H1 (cell line): ENCODE results near the gene POP7. TPM values are rescaled to one million over a fixed set of nuclear protein-coding genes. Genes with fewer than 3 reads are reported as not detected.

Experiments
- CTCF ChIA-PET: fragments of 300-600 bp; sonication (Branson Sonifier 250); formaldehyde crosslinking; loops from one replicate; lab custom pipeline; 2021; ENCODE audit not compliant: partially characterized antibody; lab: Charles Lee
- POLR2A ChIA-PET: fragments of 300-600 bp; sonication (Branson Sonifier 250); formaldehyde crosslinking; loops from one replicate; lab custom pipeline; 2021; ENCODE audit warnings: inconsistent platforms; ENCODE audit not compliant: partially characterized antibody; lab: Charles Lee
- DNase-seq, 2 experiments: peaks; one replicate each; pipeline versions ENCODE4 v3.0.0 to v3.0.0-alpha.2; 2010 to 2022; ENCODE audit warnings: low spot score in 2 of 2, low read depth in 1 of 2, mixed read lengths in 1 of 2
- FAIRE-seq: peaks from 2 replicates; lab custom pipeline; 2011; peaks lifted over from hg19 to GRCh38; lab: Jason Lieb, UNC
- H2AFZ ChIP-seq: 2 replicates; pipeline ENCODE4 v1.8.1; 2012; ENCODE audit warnings: low read length, inconsistent platforms
- H2AK5ac ChIP-seq: 2 replicates; pipeline ENCODE4 v1.6.1; 2013; ENCODE audit warnings: low read depth, low read length
- H2BK120ac ChIP-seq: replicated peaks from 2 replicates; pipeline ENCODE3; 2013; ENCODE audit warnings: low read depth, low read length, inconsistent platforms
- H2BK12ac ChIP-seq: 2 replicates; pipeline ENCODE4 v1.6.1; 2013; ENCODE audit warnings: low read depth, low read length
- H2BK15ac ChIP-seq: 2 replicates; pipeline ENCODE4 v1.6.1; 2013; ENCODE audit warnings: low read length
- H2BK20ac ChIP-seq: 2 replicates; pipeline ENCODE4 v1.6.1; 2013; ENCODE audit warnings: low read length
- H2BK5ac ChIP-seq: 2 replicates; pipeline ENCODE4 v1.6.1; 2013; ENCODE audit warnings: low read depth, low read length
- H3K14ac ChIP-seq: 2 replicates; pipeline ENCODE4 v1.6.1; 2013; ENCODE audit warnings: inconsistent platforms; ENCODE audit not compliant: insufficient read length
- H3K18ac ChIP-seq: 2 replicates; pipeline ENCODE4 v1.6.1; 2013; ENCODE audit warnings: low read length; ENCODE audit errors: extremely low read depth
- H3K23ac ChIP-seq: 2 replicates; pipeline ENCODE4 v1.6.1; 2013; ENCODE audit warnings: inconsistent platforms; ENCODE audit not compliant: insufficient read length
- H3K23me2 ChIP-seq: 2 replicates; pipeline ENCODE4 v1.6.1; 2013; ENCODE audit warnings: low read depth, low read length
- H3K27ac ChIP-seq: 2 replicates; pipeline ENCODE4 v1.6.1; 2011; ENCODE audit warnings: low read depth, low read length, inconsistent platforms
- H3K27me3 ChIP-seq, 4 experiments: replicated peaks in 1 of 4; 1 replicate in 1 of 4; 2 replicates in 3 of 4; pipeline versions ENCODE4 v1.6.1 to v1.8.1; 2011 to 2013; ENCODE audit warnings: low read length in 3 of 4, mild to moderate bottlenecking in 3 of 4, inconsistent platforms in 2 of 4, mixed read lengths in 2 of 4, moderate library complexity in 1 of 4; ENCODE audit not compliant: control insufficient read depth in 3 of 4, insufficient read depth in 3 of 4; ENCODE audit errors: extremely low read depth in 1 of 4
- H3K36me3 ChIP-seq, 4 experiments: 2 replicates each; pipeline versions ENCODE4 v1.6.1 to v1.8.1; 2011 to 2013; ENCODE audit warnings: mild to moderate bottlenecking in 4 of 4, low read length in 3 of 4, moderate library complexity in 2 of 4, control low read depth in 1 of 4, inconsistent platforms in 1 of 4; ENCODE audit not compliant: insufficient read depth in 4 of 4, control insufficient read depth in 2 of 4
- H3K4ac ChIP-seq: replicated peaks from 2 replicates; pipeline ENCODE3; 2013; ENCODE audit warnings: low read length, low read depth, mixed read lengths, inconsistent platforms; ENCODE audit not compliant: insufficient read length
- H3K4me1 ChIP-seq, 4 experiments: replicated peaks in 1 of 4; 1 replicate in 1 of 4; 2 replicates in 3 of 4; pipeline versions ENCODE4 v1.6.1 to v1.8.1; 2011 to 2013; ENCODE audit warnings: low read length in 3 of 4, inconsistent platforms in 2 of 4, mixed read lengths in 1 of 4; ENCODE audit not compliant: insufficient read depth in 4 of 4, control insufficient read depth in 3 of 4
- H3K4me2 ChIP-seq, 2 experiments: 2 replicates each; pipeline versions ENCODE4 v1.6.1 to v1.8.1; 2011 to 2013; ENCODE audit warnings: low read depth in 2 of 2, low read length in 2 of 2, control low read depth in 1 of 2, inconsistent platforms in 1 of 2, mild to moderate bottlenecking in 1 of 2; ENCODE audit not compliant: insufficient read depth in 1 of 2
- H3K4me3 ChIP-seq, 4 experiments: fragments of 200-600, 300-600 bp in 1 of 4; sonication (generic), shearing (Covaris generic), sonication (Bioruptor Twin) in 1 of 4; 2 replicates each; pipeline versions ENCODE4 v1.5.1 to v1.8.1; 2011 to 2016; ENCODE audit warnings: low read length in 4 of 4, low read depth in 3 of 4, control low read depth in 2 of 4, inconsistent platforms in 2 of 4, mild to moderate bottlenecking in 2 of 4, mixed read lengths in 1 of 4, moderate library complexity in 1 of 4; ENCODE audit not compliant: insufficient read depth in 2 of 4; ENCODE audit errors: extremely low read depth in 1 of 4
- H3K56ac ChIP-seq: replicated peaks from 2 replicates; pipeline ENCODE3; 2013; ENCODE audit warnings: low read depth, mild to moderate bottlenecking, mixed read lengths, low read length, inconsistent platforms; ENCODE audit not compliant: insufficient read length
- H3K79me1 ChIP-seq: 2 replicates; pipeline ENCODE4 v1.6.1; 2013; ENCODE audit warnings: low read depth, low read length, control low read depth
- H3K79me2 ChIP-seq, 2 experiments: 2 replicates each; pipeline versions ENCODE4 v1.6.1 to v1.8.1; 2012 to 2013; ENCODE audit warnings: low read length in 2 of 2, mild to moderate bottlenecking in 2 of 2, inconsistent platforms in 1 of 2; ENCODE audit not compliant: insufficient read depth in 2 of 2, control insufficient read depth in 1 of 2
- H3K9ac ChIP-seq, 4 experiments: replicated peaks in 1 of 4; 1 replicate in 1 of 4; 2 replicates in 3 of 4; pipeline versions ENCODE4 v1.6.1 to v1.8.1; 2011 to 2013; ENCODE audit warnings: low read depth in 3 of 4, low read length in 3 of 4, control low read depth in 2 of 4, mild to moderate bottlenecking in 2 of 4, moderate library complexity in 2 of 4, inconsistent platforms in 1 of 4; ENCODE audit errors: extremely low read depth in 1 of 4
- H3K9me3 ChIP-seq, 2 experiments: 2 replicates each; pipeline versions ENCODE4 v1.6.1 to v1.8.1; 2012 to 2013; ENCODE audit warnings: mild to moderate bottlenecking in 2 of 2, moderate library complexity in 2 of 2, control low read depth in 1 of 2, inconsistent platforms in 1 of 2, low read depth in 1 of 2, low read length in 1 of 2, mixed read lengths in 1 of 2; ENCODE audit not compliant: insufficient read depth in 2 of 2
- H4K20me1 ChIP-seq, 2 experiments: replicated peaks in 1 of 2; 2 replicates each; pipeline versions ENCODE3 to v1.8.1; 2011 to 2013; ENCODE audit warnings: inconsistent platforms in 2 of 2, low read length in 2 of 2, mild to moderate bottlenecking in 1 of 2; ENCODE audit not compliant: insufficient read depth in 2 of 2, control insufficient read depth in 1 of 2
- H4K5ac ChIP-seq: 2 replicates; pipeline ENCODE4 v1.6.1; 2013; ENCODE audit warnings: low read length, low read depth, mixed read lengths, inconsistent platforms; ENCODE audit not compliant: insufficient read length
- H4K8ac ChIP-seq: 2 replicates; pipeline ENCODE4 v1.8.0; 2013; ENCODE audit warnings: mild to moderate bottlenecking, moderate library complexity, low read length, inconsistent platforms; ENCODE audit not compliant: insufficient read depth; ENCODE audit errors: extremely low read depth
- H4K91ac ChIP-seq: replicated peaks from 2 replicates; pipeline ENCODE3; 2013; ENCODE audit warnings: low read length, mixed read lengths, inconsistent platforms; ENCODE audit not compliant: insufficient read length
- SAP30 ChIP-seq: fragments of 300-600 bp; sonication (generic); IDR thresholded peaks from 2 replicates; pipeline ENCODE4 v1.7.1; 2012; ENCODE audit warnings: low read length, moderate library complexity, mild to moderate bottlenecking, inconsistent platforms; ENCODE audit not compliant: insufficient read depth, insufficient replicate concordance
- SP1 ChIP-seq: IDR thresholded peaks from 2 replicates; pipeline ENCODE4 v1.6.1; 2011; ENCODE audit warnings: low read depth, low read length
- WGBS, 2 experiments: shearing (Covaris generic) in 1 of 2; methylation state at CpG; one replicate each; pipeline versions ENCODE4 v1.1.6 to v1.1.7; 2013 to 2015; ENCODE audit warnings: low lambda C conversion rate in 2 of 2, mixed read lengths in 2 of 2, inconsistent platforms in 1 of 2, low coverage in 1 of 2, missing lambda C conversion rate in 1 of 2; ENCODE audit not compliant: insufficient replicate concordance in 2 of 2, insufficient coverage in 1 of 2, insufficient read length in 1 of 2; ENCODE audit errors: extremely low coverage in 1 of 2, missing lambda C conversion rate in 1 of 2; 5-methylcytosine and 5-hydroxymethylcytosine counted together
- polyA plus RNA-seq, 7 experiments: library from polyadenylated mRNA; depleted of rRNA in 3 of 7; stranded (reverse) in 5 of 7; unstranded in 2 of 7; fragments of >200 nt in 5 of 7; fragments of 200-250 nt in 2 of 7; gene quantifications; 1 replicate in 5 of 7; 2 replicates in 1 of 7; 4 replicates in 1 of 7; pipeline versions ENCODE4 v1.2.1 to v1.2.3, GENCODE V29; 2011 to 2013; ENCODE audit warnings: missing spikeins in 2 of 7, mixed read lengths in 2 of 7
- total RNA-seq: library from RNA; stranded (reverse); fragmentation: NEBNext Ultra II Directional; extraction: Animal tissue kit (Norgen Biotek cat#: 25700); gene quantifications from 2 replicates; pipeline ENCODE4 v1.2.1, GENCODE V29; 2021

POP7 gene
- total and polyA plus RNA-seq, 2 of the 8 experiments (the other 6 are each of a cell fraction or from before 2014, with no cell fraction given), result 92.5 to 135 TPM

- Histone ChIP-seq H3K27ac (no peak overlapping the region), H4K8ac (no peak overlapping the region; the same call in 1 of the 2 replicates), H2BK120ac (no peak overlapping the region), H3K56ac (no peak overlapping the region), H2AK5ac (no peak overlapping the region), H2BK12ac (no peak overlapping the region), H3K9me3 (no peaks in the 10 kb centered on the region), H2BK5ac (no peak overlapping the region), H2BK15ac (no peak overlapping the region), H3K4ac (no peak overlapping the region), H3K4me3 (no peak overlapping the region), H4K5ac (no peak overlapping the region), H3K23ac (no peak overlapping the region), H3K18ac (no peak overlapping the region), H4K20me1 (peaks cover 14 to 50% of the 10 kb centered on the region in 2 experiments), H2BK20ac (no peak overlapping the region), H3K36me3 (peaks cover 45 to 97% (median 73%) of the 10 kb centered on the region in 4 experiments), H3K27me3 (no peaks in the 10 kb centered on the region), H3K4me2 (no peak overlapping the region), H4K91ac (no peak overlapping the region)
- FAIRE-seq, result no peak
- CTCF ChIA-PET, result interaction anchor here (0.9 to 20.7 kb wide), 10 partner anchors 8 to 187 kb away, joined by 3 to 254 read pairs (median 3); partner anchors contain the start of genes GIGYF1 and POP7
- POLR2A ChIA-PET, result interaction anchor here (0.7 to 14.3 kb wide), 11 partner anchors 6 to 119 kb away, joined by 3 to 257 read pairs (median 4); partner anchors contain the start of genes GNB2 and MOSPD3
- 93% methylated on average over 14 of the region's 16 CpGs; no CpG with 5 or more reads in 1 of the 2 experiments for WGBS, 2 experiments
- TF ChIP-seq SAP30 (no peak), SP1 (no peak)
- TF ChIP-seq, all 59 proteins: peak for 0
- no peak overlapping the region for H3K14ac ChIP-seq
- H3K9ac ChIP-seq, result peak overlapping the region in 1 of 4 experiments; percentile 0; a peak in 2 of 7 replicates
- peaks cover 0 to 7% (median 2%) of the 10 kb centered on the region in 4 experiments; a peak in 6 of 7 replicates for H3K4me1 ChIP-seq
- peaks cover 8% of the 10 kb centered on the region; the same call in 1 of the 2 replicates for H3K79me1 ChIP-seq
- DNase-seq, result no peak
- peaks cover 1 to 23% of the 10 kb centered on the region in 2 experiments; a peak in 3 of 4 replicates for H3K79me2 ChIP-seq
- no peak overlapping the region for H2AFZ ChIP-seq
- no peaks in the 10 kb centered on the region; the same call in 1 of the 2 replicates for H3K23me2 ChIP-seq
These were observed 21.3 kb upstream of the POP7 start for GRCh38 chr7:100684534-100685042.
